Measurements from ENCODE around the gene WNT3A.

The WNT3A gene

GRCh38 chr1:228088586-228089498 lies 82.0 kb downstream of the WNT3A start:
- no peaks in the 10 kb centered on the region for H3K27me3 ChIP-seq (ENCODE audit: insufficient read depth, low read depth, severe bottlenecking)
- H3K9me3 ChIP-seq (ENCODE audit: severe bottlenecking): no peaks in the 10 kb centered on the region
- no peaks in the 10 kb centered on the region; the same call in 1 of the 2 replicates for H3K36me3 ChIP-seq
- H3K27ac ChIP-seq: no peak overlapping the region
- DNase-seq: no peak
- no peak overlapping the region for H3K4me3 ChIP-seq (ENCODE audit: low read depth, low read length)
- no peak for TF ChIP-seq CTCF (IDR thresholded peaks at IDR 0.05; ENCODE audit: low read depth, low read length)

- DNase-seq: no peak
Measured at GRCh38 chr1:228089519-228090380, 83.0 kb downstream of the WNT3A start.

GRCh38 chr1:228090613-228091081 lies 83.8 kb downstream of the WNT3A start:
- TF ChIP-seq CTCF (IDR thresholded peaks at IDR 0.05; ENCODE audit: low read depth, low read length): no peak
- H3K4me3 ChIP-seq (ENCODE audit: low read depth, low read length): no peak overlapping the region
- no peak for DNase-seq
- no peak overlapping the region for H3K27ac ChIP-seq
- no peaks in the 10 kb centered on the region for H3K36me3 ChIP-seq
- no peaks in the 10 kb centered on the region for H3K9me3 ChIP-seq (ENCODE audit: severe bottlenecking)
- no peaks in the 10 kb centered on the region for H3K27me3 ChIP-seq (ENCODE audit: insufficient read depth, low read depth, severe bottlenecking)

More at GRCh38 chr1:228089519-228090380, 83.0 kb downstream of the WNT3A start:
- Histone ChIP-seq H3K9me3 (ENCODE audit: severe bottlenecking) (no peaks in the 10 kb centered on the region), H3K4me3 (ENCODE audit: low read depth, low read length) (no peak overlapping the region), H3K27ac (no peak overlapping the region), H3K27me3 (ENCODE audit: insufficient read depth, low read depth, severe bottlenecking) (no peaks in the 10 kb centered on the region), H3K36me3 (no peaks in the 10 kb centered on the region; the same call in 1 of the 2 replicates)
- no peak for TF ChIP-seq CTCF (IDR thresholded peaks at IDR 0.05; ENCODE audit: low read depth, low read length)

- no peak overlapping the region for H3K27ac ChIP-seq
- no peaks in the 10 kb centered on the region for H3K36me3 ChIP-seq
- no peak for DNase-seq
- H3K27me3 ChIP-seq (ENCODE audit: insufficient read depth, low read depth, severe bottlenecking): no peaks in the 10 kb centered on the region
- no peak overlapping the region for H3K4me3 ChIP-seq (ENCODE audit: low read depth, low read length)
- no peak for TF ChIP-seq CTCF (IDR thresholded peaks at IDR 0.05; ENCODE audit: low read depth, low read length)
- H3K9me3 ChIP-seq (ENCODE audit: severe bottlenecking): no peaks in the 10 kb centered on the region
Measured at GRCh38 chr1:228091084-228091483, 84.3 kb downstream of the WNT3A start.

GRCh38 chr1:228092342-228093049 lies 85.7 kb downstream of the WNT3A start:
- H3K4me3 ChIP-seq (ENCODE audit: low read depth, low read length): no peak overlapping the region
- TF ChIP-seq CTCF (IDR thresholded peaks at IDR 0.05; ENCODE audit: low read depth, low read length): no peak

More at GRCh38 chr1:228092342-228093049, 85.7 kb downstream of the WNT3A start:
- H3K27me3 ChIP-seq (ENCODE audit: insufficient read depth, low read depth, severe bottlenecking): no peaks in the 10 kb centered on the region
- no peak for DNase-seq
- H3K36me3 ChIP-seq: no peaks in the 10 kb centered on the region
- no peak overlapping the region for H3K27ac ChIP-seq
- no peaks in the 10 kb centered on the region for H3K9me3 ChIP-seq (ENCODE audit: severe bottlenecking)
